NCI-H2171 treated with DMSO at 0.1 percent for 48 hours (cell line): ENCODE results near the gene EIF3I.

Experiments used
- DNase-seq: peaks from one replicate; lab custom pipeline; 2025; lab: John Stamatoyannopoulos, UW

EIF3I gene

DNA sequence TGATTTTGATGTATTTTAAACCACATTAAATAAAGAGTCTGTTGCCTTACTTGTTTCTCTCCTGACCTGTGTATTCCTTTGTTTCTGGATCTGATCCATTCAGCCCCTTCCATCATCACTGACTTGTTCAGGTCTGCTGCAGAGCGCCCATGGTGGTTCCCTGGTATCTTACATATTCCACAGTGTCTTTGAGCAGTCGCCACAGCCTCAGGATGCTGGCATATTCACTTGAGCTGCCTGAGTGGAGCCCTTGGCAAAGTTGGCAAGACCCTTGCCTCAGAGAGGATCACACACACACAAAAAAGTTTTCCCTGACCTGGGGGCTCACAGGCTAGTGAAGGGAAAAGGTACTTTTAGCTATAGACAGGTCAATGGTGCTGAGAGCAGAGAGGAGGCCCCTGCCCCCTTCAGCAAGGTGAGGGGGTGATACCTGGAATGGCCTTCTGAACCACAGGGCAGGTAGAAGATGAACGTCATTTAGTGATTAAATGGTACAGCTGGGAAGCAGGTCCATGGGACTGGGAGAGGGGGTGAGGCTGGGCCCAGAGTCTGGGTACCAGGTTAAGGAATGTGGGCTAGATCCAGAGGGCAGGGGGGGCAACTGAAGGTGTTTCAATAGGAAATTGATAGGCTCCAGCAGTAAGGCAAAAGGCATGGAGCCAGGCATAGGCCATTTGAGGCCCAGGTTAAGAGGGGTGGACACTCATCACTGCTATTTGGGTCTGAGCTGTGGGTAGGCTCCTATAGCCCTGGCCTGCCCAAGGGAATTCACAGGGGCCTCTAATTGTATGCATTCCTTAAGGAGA is 23.8 kb upstream of the EIF3I start:
- DNase-seq: no peak

DNA sequence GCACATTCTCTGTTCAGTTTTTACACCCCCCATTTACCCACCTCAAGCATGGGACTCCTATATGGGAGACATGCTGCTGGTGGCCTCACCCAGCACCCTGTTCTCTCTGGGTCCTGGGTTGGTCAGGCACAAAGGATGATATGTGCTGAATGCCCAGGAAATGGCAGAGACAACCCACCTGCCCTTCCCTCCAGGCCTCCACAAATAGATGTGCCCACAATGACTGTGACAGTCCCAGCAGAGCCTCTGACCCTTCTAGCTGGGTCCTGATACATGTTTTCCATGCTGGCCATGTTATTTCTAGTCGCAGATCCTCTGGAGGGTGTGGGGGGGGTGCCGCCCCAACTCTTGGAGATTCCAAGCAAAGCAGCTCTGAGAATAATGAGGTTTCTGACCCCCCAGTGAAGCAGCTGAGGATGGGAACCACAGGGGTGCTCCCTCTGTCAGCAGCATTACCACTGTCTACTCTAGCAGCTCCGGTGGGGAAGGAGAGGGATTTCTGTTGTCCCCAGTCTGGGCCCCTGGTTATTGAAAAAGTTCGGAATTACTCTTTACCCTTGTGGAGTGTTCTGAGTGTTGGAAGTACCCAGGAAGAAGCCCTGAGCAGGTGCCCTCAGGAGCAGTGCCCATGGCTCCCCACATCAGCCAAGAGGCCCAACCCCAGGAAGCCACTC is 23.0 kb upstream of the EIF3I start:
- DNase-seq: no peak

DNA sequence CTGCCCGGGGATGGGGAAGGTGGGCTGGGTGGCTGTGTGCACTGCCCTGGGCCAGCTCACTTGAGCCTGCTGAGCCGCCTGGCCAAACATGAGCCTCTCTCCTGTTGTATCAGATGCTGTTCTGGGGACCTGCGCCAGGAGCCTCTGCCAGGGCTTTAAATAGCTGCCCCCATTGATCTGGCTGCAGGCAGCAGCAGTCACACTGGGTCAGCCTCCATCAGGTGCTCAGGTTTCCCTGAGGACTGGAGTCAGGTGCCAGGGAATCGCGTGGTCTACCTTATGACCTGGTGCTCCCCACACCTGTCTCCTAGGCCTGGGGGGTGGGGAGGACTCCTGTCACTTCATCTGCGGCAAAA is 22.5 kb upstream of the EIF3I start:
- peak; percentile 56 for DNase-seq

DNA sequence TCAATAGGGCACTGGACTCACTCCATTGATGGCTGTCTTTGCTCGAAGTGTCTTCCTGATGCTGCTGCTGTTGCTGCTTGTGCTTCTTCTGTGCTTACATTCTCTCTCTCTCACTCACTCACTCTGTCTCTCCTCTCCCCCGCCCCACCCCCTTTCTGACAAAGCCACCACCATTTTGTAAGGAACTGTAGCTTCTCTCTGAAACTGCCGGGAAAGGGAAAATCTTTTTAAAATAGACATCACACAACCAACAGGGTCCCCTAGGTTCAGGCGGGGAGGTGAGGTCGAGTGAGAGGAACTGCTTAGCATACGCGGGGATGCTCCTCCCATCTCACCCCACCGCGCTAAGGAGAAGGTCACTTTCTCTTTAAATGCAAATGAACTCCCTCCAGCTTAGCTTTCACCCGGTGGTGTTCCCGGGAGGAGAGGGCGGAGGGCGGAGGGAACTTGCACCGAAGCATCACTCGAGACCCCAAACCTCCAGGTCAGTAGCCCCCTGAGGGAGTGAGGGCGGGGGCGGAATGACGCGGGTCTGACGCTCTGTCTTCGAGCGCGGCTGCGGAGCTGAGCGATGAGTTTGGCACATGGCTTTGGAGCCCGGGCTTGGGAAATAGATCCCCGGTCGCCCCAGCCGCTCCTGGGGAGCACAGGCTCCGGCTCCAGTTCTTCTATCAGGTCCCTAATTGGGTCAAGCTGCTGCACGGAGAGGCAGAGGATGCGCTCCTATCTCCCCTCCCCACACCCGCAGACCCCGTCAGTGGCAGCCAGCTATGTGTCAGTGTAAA is 21.8 kb upstream of the EIF3I start, which contains the start of gene CCDC28B:
TSS of gene CCDC28B (plus strand) at position 370 of the 785 bp plus-strand sequence. CDS start 1,341 bp downstream, outside the sequence.
- peak; percentile 70 for DNase-seq

DNA sequence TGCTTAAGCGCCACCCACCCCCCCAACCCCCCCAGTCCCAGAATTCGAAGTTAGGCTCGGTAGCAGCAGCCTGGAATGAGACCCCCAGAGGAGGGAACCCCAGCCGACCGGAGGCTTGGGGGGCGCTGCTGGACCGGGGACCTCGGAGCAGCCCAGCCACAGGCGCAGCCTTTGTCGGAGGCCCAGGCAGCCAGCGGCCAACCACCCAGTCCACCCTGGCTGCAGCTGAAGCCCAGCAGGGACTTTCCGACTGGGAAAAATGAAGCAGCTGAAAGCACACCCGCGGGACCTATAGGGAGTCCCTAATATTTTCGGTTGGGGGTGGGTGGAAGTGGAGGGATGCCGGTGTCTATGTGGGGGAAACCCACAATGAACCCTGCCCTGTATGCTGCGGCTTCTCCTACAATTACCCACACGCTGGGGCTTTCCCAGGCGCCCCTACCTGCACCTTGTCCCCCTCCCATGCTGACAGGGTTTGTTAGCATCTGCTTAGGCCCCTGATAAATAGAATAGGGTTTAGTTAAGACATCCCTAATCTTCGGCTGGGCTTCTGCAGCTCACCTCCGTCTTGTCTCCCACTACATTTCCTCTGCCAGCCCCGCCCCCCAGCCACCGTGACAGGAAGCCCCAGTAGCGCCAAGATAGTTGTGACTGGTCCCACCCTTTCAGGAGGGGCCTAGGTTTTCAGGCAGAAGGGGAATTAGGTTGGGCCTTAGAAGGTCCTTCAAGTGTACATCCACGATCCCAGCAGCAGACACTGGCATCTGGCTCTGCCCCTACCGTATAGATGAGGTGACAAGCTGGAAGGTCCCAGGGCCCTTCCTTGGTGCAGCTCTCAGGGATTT is 21.0 kb upstream of the EIF3I start:
- no peak for DNase-seq

DNA sequence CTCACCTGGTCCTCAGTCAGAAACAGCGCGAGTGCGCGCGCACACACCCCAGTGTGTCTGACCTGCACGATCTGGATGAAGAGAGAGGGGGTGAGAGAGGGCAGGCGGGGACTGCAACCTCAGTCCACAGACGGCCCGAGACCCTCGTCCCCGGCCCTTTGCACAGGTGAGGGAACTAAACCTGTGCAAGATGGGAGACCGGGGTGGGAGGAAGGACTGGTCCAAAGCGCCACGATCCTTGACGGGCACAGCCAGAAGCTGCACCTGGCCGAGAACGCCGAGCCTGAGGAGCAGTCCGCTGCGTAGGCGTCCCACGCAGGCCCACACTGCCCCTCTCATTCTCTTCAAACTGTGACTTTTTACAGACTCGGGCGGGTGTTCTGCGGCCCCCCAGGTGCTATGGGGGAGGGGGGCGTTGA is 17.3 kb upstream of the EIF3I start:
- DNase-seq: no peak

DNA sequence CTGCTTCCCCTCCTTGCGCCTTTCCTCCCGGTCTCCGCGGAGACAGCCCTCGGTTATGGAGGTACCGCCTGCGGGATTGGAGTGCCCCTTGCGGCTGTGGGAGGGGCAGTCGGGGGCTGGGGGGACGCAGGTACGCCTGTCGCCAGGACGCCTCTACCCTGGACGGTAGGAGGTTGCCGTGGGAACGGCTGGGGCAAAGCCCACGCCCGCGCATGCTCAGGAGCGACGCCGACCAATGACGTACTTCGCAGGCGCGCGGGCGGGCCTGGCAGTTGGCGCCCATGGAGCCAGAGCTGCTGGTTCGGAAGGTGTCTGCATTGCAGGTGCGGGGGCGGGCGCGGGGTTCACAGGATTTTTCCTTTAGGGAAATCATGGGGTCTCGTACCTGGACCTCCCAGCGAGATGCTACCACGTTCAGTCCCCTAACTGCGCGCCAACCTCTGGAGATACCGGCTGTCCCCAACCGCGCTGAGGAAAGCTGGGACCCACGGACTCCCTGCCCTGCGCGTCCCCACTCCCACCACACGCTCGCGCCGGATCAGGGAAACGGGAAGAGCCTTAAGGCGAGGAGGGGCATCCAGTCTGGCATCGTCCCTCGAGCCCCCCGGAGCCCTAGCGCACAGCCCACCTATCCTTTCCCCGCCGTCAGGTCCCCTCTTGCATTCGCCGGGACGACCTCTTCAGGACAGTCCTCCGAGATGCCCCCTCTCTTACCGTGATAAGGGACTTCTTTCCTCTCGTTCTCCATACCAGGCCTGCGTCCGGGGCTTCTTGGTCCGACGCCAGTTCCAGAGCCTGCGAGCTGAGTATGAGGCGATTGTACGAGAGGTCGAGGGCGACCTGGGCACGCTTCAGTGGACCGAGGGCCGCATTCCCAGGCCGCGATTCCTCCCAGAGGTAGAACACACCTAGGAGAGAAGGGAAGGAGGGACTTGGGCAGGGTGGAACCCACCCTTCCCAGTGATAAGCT is 16.5 kb upstream of the EIF3I start, which contains the start of gene IQCC:
TSS of gene IQCC (plus strand) at position 271 of the 970 bp plus-strand sequence. CDS start at position 282, 11 bp downstream.
- peak; percentile 91 for DNase-seq

DNA sequence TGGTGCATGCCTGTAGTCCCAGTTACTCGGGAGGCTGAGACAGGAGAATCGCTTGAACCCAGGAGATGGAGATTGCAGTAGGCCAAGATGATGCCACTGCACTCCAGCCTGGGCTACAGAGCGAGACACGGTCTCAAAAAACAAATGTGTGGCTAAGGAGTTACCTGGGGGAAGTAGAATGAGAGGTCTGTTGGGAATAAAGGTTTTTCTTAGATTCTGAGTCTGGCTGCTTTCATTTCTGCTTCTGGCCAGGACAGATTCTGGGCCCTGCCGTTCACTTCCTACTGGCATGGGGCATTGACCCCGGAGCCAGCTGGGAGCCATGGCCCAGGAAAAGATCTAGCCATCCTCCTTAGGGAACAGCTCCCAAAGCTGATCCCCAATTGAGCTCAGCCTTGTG is 13.7 kb upstream of the EIF3I start:
- DNase-seq: no peak

DNA sequence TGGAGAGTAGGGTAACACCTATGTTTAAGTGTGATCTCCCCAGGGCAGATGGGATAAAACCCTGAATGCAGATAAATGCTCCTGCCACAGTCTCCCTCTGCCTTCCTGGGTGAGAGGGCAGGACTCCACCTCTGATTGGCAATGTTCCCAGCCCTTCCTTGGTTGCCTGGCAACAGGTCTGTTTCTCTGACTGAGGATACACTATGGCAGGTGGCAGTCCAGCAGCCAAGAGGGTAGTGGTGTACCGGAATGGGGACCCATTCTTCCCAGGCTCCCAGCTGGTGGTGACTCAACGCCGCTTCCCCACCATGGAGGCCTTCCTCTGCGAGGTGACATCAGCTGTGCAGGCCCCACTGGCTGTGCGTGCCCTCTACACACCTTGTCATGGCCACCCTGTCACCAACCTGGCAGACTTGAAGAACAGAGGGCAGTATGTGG is 13.3 kb upstream of the EIF3I start, which contains the start of gene DCDC2B:
TSS of gene DCDC2B (plus strand) at position 199 of the 438 bp plus-strand sequence. CDS start at position 204, 5 bp downstream.
- DNase-seq: peak; percentile 97

DNA sequence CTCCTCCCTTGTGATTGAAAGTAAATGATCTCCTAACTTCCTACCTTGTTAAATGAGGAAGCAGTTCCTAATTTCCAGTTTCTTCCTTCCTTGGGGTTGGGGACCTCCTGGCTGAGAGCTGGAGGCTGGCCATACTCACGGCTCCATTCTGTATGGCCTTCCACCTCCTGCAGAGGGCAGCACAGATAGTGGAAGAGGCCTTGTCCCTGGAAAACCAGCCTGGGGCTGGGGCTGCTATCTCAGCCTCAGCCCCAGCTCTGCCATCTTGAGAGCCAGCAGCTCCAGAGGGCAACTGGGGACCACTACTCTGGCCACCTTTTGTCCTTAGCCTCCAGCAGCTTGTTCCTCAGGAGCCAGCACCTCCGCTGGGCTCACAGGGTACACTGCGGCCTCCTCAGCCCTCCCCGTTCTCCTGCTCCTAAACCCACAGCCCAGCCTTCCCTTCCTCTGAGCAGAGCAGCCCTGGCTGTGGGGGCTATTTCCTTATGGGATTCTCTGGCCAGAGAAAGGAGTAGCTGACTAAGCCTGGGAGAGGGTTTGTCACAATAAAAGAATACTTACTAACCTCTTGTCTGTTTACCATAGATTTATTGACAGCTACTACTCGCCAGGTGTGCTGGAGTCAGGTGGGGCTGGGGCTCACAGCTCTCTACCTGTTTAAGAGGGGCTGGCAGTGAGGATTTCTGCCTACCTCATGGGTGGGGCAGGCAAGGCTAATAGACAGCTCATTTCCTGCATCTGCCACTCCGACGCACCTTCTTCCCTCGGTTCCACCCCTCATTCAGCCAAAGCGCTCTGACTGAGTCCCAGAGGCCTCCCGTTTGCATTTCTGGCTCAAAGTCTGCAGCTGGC is 6.4 kb upstream of the EIF3I start:
- peak; percentile 36 for DNase-seq

DNA sequence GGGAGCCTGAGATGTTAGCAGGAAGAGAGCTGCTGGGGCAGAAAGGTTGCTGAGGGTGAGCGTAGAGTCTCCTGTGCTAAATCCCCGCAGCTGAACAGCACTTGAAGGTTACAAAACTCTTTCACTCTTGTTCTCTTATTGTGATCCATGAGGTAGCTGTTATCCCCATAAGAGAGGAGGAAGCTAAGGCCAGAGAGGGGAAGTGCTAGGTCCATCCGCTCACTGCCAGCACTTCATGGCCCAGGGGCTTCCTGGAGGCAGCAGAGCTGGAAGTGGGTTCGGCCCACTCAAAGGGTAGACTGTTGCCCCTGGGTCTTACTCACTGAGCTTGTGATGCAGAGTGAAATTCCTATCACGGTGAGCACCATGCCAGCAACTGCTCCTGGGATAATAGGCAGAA is 5.6 kb upstream of the EIF3I start:
- DNase-seq: no peak

DNA sequence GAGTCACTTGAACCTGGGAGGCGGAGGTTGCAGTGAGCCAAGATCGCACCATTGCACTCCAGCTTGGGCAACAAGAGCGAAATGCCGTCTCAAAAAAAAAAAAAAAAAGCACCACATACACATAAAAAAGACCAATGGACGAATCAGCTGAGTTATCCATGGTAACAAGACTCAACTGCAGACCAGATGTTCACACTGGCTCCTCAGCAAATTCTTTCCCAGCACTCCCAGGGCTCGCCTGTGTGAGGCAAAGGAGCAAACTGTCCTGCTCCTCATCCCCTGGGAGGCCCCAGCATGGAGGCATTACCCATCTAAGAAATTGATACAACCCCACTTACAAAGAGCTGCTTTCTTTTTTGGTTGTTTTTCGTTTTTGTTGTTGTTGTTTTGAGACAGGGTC is 3.2 kb upstream of the EIF3I start:
- DNase-seq: no peak

DNA sequence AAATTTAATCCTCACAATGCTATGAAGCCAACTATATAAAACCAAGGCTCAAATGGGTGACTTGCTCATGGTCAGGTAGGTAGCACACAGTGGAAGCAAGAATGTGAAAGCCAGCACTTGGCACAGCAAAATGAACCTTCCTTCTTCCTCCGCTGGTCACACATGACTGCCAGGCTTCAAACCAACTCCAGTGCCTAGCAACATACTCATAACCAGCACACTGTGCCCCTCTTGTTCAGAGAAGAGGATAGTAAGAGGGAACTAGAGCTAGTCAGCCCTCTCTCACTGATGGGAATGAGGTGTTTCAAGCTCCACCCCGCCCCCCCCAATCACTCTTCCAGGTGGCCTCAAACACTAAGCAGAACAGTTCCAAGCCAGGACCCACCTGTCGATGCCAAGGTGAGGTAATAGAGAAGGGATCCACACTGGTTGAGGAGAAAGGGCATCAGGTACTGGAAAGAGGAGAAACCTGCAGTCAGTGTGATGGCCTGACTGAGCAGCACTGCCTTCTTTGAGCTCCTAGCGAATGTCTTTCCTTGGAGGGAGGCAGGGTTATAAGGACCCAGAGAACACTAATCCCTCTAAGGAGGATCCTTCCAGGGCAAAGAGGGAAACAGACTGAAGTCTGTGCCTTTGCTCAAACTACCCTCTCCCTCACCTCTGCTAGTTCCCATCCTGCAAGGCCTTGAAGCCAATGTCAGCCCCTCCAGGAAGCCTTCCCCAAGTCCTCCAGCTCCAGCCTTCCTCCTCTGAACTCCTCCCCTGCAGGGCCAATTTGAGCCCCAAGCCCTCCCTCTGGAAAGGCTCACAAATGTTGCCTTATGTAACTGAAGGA is 1.2 kb upstream of the EIF3I start:
- no peak for DNase-seq

DNA sequence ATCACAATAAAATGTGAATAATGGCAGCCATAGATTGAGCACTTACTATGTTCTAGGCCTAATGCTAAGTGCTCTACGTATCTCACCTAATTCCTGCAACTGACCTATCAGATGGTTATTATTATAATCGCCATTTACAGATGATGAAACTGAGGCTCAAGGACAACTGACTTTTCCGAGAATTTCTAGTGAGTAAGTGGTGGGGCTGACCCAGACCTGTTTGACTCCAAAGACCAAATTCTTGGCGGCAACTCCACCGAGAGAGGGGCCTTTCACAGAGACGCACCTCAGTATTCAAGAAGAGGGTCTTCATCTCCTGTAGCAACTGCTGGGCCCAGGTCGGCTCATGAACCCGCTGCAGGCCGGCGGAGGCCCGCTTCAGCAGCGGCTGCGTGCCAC is 627 bp upstream of the EIF3I start:
- DNase-seq: no peak

DNA sequence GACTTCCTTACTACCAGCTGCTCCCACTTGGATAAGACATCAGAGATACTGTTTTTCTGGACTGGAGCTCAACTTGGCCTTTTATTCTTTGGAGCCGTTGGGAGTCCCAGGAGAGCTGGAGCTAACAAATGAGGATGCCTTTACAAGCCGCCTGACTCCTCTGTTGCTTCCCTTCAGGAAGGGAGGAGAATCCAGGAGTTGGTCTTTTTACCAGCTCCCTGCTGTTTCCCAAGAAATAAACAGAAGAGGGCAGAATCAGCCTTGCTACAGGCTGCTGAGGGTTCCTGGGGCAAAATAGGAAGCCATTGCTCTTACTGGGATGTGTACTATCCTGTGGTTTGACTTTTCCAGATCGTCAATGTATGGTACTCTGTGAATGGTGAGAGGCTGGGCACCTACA is 1.5 kb downstream of the EIF3I start:
- DNase-seq: no peak

DNA sequence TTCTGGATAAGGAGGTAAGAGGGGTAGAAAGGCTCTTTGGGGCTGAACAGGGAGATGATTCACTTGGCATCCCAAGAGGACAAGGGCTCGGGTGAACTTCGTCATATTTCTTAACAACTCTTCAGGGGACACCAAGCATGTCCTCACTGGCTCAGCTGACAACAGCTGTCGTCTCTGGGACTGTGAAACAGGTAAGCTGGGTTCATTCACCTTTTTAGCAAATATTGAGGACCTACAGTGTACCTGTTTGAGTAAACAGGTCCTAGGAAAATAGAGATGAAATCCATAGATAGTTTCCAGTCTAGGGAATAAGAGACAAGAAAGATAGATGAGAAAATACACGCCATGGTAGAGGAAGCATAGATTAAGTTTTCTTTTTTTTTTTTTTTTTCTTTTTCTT is 2.1 kb downstream of the EIF3I start:
- DNase-seq: no peak

DNA sequence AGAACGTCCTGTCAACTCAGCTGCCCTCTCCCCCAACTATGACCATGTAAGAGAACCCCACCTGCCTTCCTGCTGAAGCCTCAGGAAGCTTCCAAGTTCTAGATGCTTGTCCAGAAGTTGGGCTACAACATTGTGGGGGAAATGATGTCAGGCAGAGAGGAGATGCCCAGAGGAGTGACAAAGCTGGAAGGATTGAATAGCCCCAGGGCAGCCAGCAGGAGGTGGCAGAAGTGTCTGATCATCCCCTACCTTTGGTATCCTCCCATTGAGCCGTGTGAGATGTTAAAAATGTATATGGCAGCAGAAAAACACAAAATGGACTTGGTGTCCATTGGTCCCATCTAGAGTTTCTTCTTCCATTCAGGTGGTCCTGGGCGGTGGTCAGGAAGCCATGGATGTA is 6.6 kb downstream of the EIF3I start:
- no peak for DNase-seq

DNA sequence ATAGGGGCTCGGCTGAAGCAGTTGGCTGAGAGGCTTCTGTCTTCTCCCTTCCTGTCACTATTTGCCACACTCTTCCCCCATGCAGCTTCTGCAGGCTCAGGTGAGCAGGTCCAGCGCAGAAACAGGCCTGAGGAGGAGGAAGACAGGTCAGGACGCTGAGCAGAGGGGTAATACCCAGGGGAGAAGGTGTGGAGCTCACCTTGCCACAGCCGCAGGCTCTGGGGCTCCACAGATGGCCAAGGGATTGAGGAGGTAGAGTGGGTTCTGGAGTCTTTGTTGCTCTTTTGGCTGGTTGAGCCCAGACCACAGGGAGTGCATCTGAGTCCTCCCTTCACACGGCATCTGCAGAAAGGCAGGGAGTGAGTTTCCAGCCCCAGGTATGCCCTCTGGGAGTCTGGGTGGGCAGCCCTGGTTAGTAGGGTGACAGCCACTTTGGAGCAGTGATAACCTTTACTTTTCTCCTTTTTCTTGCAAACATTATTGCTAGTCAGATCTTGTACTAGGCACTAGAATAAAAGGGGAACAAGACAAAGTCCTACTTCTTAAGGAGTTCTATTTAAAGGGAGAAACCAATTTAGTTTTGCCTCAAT is 9.7 kb downstream of the EIF3I start:
- DNase-seq: no peak
